H1 (cell line): ENCODE data around the gene RNF38. TPM values are rescaled to one million over a fixed set of nuclear protein-coding genes. Genes with fewer than 3 reads are reported as not detected.

Experiments
- BACH1 ChIP-seq: IDR thresholded peaks from 2 replicates; pipeline ENCODE4 v1.6.1; 2012; ENCODE audit warnings: low read length, improper control_type of control experiment
- CBX8 ChIP-seq: fragments of 300-800, 300-1000 bp; sonication (generic); IDR thresholded peaks from 2 replicates; pipeline ENCODE4 v1.7.1; 2016; ENCODE audit warnings: low read depth, low read length, borderline replicate concordance
- NANOG ChIP-seq: IDR thresholded peaks from 2 replicates; pipeline ENCODE4 v1.6.1; 2011; ENCODE audit warnings: low read length, low read depth, mild to moderate bottlenecking, inconsistent platforms; ENCODE audit not compliant: insufficient read depth, poor library complexity, severe bottlenecking
- POLR2A ChIP-seq, 2 experiments: IDR thresholded peaks; 1 replicate in 1 of 2; 2 replicates in 1 of 2; pipeline ENCODE4 v1.6.1; 2011; ENCODE audit warnings: low read depth in 2 of 2, low read length in 2 of 2, mild to moderate bottlenecking in 2 of 2; ENCODE audit errors: control extremely low read depth in 1 of 2
- POLR2AphosphoS5 ChIP-seq: IDR thresholded peaks from 2 replicates; pipeline ENCODE4 v1.6.1; 2011; ENCODE audit warnings: low read depth, low read length
- POU5F1 ChIP-seq: IDR thresholded peaks from 2 replicates; pipeline ENCODE4 v1.6.1; 2011; ENCODE audit warnings: low read depth, mild to moderate bottlenecking, low read length, moderate library complexity
- SIRT6 ChIP-seq: IDR thresholded peaks from one replicate; pipeline ENCODE4 v1.7.1; 2012; ENCODE audit warnings: low read length, inconsistent platforms
- SIX5 ChIP-seq: IDR thresholded peaks from 2 replicates; pipeline ENCODE4 v1.6.1; 2011; ENCODE audit warnings: mild to moderate bottlenecking, low read depth, low read length
- TAF7 ChIP-seq: optimal IDR thresholded peaks from 2 replicates; pipeline ENCODE3; 2011; ENCODE audit warnings: low read depth, mild to moderate bottlenecking, inconsistent platforms, low read length, moderate library complexity, borderline replicate concordance
- TCF12 ChIP-seq: IDR thresholded peaks from 2 replicates; pipeline ENCODE4 v1.6.1; 2011; ENCODE audit warnings: low read depth, mild to moderate bottlenecking, low read length
- YY1 ChIP-seq: IDR thresholded peaks from 2 replicates; pipeline ENCODE4 v1.6.1; 2011; ENCODE audit warnings: low read depth, mild to moderate bottlenecking, low read length
- polyA plus RNA-seq, 7 experiments: library from polyadenylated mRNA; depleted of rRNA in 3 of 7; stranded (reverse) in 5 of 7; unstranded in 2 of 7; fragments of >200 nt in 5 of 7; fragments of 200-250 nt in 2 of 7; gene quantifications; 1 replicate in 5 of 7; 2 replicates in 1 of 7; 4 replicates in 1 of 7; pipeline versions ENCODE4 v1.2.1 to v1.2.3, GENCODE V29; 2011 to 2013; ENCODE audit warnings: missing spikeins in 2 of 7, mixed read lengths in 2 of 7
- total RNA-seq: library from RNA; stranded (reverse); fragmentation: NEBNext Ultra II Directional; extraction: Animal tissue kit (Norgen Biotek cat#: 25700); gene quantifications from 2 replicates; pipeline ENCODE4 v1.2.1, GENCODE V29; 2021
- TF ChIP-seq, protein P1 (sequence below): IDR thresholded peaks from 2 replicates; pipeline ENCODE4 v1.6.1; 2011; ENCODE audit warnings: low read length, improper control_type of control experiment
- TF ChIP-seq, protein P2 (sequence below), 3 experiments: IDR thresholded peaks; 1 replicate in 2 of 3; 2 replicates in 1 of 3; pipeline versions ENCODE4 v1.5.1 to v1.6.1; 2011; ENCODE audit warnings: low read length in 3 of 3, mild to moderate bottlenecking in 3 of 3, inconsistent platforms in 2 of 3, low read depth in 1 of 3, moderate library complexity in 1 of 3; ENCODE audit not compliant: insufficient read depth in 1 of 3; ENCODE audit errors: control extremely low read depth in 1 of 3

Gene RNF38
- total and polyA plus RNA-seq, 2 of the 8 experiments (the other 6 are each of a cell fraction or from before 2014, with no cell fraction given), result 54.9 to 60.9 TPM

DNA sequence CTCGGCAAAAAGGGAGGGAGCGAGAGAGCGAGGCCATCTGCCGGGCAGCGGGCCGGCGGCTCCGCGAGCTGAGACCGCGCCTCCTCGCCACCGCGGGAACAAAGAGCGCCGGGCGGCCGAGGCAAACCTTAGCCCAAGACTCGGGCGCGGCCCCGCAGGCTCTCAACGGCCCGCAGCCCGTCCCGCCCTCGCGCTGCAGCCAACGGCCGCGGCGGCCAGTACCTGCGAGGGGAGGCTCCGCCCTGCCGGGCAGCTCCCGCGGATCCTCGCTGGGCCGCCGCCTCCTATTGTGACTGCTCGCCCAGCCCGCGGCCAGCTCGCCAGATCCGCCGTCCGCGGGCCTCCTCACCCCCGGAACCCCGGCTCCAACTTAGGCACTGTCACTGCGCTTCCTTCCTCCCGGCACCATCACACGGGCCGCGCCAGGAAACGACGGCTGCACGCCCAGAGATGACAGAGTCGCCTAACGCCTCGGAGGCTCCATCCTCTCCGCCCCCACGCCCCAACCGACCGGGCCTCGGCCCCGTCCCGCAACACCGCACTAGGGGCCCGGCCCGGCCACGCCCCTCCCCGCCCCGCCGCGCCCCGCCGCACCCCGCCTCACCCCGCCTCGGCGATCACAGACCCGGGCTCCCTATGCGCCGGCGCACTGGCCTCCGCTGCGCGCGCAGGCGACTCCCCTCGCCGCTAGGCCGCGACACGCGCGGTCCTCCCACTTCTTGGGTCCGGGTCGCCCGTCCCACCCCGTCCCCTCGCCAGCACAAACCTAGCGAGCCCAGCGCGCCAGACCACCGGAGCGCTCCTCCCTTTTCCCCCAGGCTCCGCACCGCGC is 479 bp upstream of the RNF38 start (continued):
- TF ChIP-seq POLR2A (IDR thresholded peaks at IDR 0.05; ENCODE audit: control extremely low read depth in 1 of 2, low read depth in 2 of 2, low read length in 2 of 2), result peak; percentile 83 to 94
- no peak for TF ChIP-seq YY1
- TF ChIP-seq POU5F1, result no peak
- TF ChIP-seq SIX5, result no peak
- TF ChIP-seq, protein P1, sequence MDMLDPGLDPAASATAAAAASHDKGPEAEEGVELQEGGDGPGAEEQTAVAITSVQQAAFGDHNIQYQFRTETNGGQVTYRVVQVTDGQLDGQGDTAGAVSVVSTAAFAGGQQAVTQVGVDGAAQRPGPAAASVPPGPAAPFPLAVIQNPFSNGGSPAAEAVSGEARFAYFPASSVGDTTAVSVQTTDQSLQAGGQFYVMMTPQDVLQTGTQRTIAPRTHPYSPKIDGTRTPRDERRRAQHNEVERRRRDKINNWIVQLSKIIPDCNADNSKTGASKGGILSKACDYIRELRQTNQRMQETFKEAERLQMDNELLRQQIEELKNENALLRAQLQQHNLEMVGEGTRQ, result no peak
- no peak for TF ChIP-seq TAF7
- TF ChIP-seq CBX8, result no peak
- TF ChIP-seq POLR2AphosphoS5, result peak; percentile 88
- TF ChIP-seq TCF12, result no peak
- no peak for TF ChIP-seq SIRT6
- TF ChIP-seq, protein P2, sequence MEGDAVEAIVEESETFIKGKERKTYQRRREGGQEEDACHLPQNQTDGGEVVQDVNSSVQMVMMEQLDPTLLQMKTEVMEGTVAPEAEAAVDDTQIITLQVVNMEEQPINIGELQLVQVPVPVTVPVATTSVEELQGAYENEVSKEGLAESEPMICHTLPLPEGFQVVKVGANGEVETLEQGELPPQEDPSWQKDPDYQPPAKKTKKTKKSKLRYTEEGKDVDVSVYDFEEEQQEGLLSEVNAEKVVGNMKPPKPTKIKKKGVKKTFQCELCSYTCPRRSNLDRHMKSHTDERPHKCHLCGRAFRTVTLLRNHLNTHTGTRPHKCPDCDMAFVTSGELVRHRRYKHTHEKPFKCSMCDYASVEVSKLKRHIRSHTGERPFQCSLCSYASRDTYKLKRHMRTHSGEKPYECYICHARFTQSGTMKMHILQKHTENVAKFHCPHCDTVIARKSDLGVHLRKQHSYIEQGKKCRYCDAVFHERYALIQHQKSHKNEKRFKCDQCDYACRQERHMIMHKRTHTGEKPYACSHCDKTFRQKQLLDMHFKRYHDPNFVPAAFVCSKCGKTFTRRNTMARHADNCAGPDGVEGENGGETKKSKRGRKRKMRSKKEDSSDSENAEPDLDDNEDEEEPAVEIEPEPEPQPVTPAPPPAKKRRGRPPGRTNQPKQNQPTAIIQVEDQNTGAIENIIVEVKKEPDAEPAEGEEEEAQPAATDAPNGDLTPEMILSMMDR (IDR thresholded peaks at IDR 0.05; ENCODE audit: control extremely low read depth in 1 of 3, insufficient read depth in 1 of 3, low read depth in 1 of 3, low read length in 3 of 3), result peak in 1 of 3 experiments; percentile 1; a peak in 1 of 4 replicates
- no peak for TF ChIP-seq NANOG
- no peak; the same call in 1 of the 2 replicates for TF ChIP-seq BACH1
